NCI-H2107 treated with DMSO at 0.1 percent for 48 hours (cell line): ENCODE measurements around the gene ERC1.
"Not testable (repeated sequence)": the region's sequence is repeated elsewhere in the genome, so short reads cannot be mapped to it uniquely, and the experiment has no call there.

ENCODE experiments used
- DNase-seq: peaks from one replicate; lab custom pipeline; 2025; ENCODE audit not compliant: unreplicated experiment; lab: John Stamatoyannopoulos, UW

Gene ERC1

GRCh38 chr12:1182069-1182468 is 191.0 kb downstream of the ERC1 start:
- no peak for DNase-seq

GRCh38 chr12:1184402-1184801 is 193.4 kb downstream of the ERC1 start:
- no peak for DNase-seq

DNA sequence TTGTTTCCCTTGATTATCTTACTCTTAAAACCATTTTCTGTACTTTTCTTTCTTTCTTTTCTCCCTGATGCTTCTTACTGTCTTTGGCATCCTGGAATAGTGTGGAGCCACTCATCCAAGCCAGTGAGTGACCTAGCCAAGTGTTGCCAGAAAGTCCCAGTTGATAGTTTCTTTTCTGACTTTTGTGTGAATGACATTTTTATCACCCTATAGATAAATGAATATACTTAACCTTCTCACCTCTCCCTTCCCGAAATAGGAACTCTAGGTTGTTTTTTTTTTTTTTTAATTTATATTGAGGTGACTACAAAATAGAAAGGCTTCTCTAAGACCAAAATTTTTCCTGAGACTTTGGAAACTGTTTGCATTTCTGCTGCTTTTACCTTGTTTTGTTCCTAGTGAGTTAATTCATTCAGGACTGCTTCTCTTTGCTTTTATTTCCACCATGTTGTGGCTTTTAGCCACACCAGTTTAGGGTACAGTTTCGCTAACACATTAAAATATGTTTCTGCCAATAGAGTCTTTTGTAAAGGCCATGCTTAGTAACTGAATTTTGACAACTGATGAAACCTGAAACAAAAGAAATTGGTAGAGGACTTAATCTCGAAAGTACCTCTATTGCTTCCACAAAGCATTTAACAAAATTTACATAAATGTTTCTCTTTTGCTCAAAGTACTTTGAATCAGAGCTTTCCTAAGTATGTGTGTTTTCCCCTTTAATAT is 194.6 kb downstream of the ERC1 start:
- DNase-seq: no peak

DNA sequence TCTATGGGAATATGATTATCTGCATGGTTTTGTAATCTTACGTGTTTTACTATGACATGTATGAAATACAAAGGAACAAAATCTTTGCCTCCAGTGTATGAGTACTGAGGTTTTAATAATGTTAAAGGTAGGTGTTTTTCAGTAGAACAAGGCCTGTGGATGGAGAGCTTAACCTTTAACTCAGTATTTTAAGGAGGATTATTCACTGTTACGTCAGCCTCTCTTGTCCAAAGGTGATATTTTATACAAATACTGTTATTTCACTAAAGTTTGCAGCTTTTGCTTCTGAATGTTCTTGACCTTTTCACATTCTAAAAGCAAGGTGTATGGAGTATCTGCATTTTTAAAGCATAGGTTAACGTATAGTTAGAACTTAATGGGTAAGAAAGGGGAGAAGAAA is 195.3 kb downstream of the ERC1 start:
- DNase-seq: no peak

DNA sequence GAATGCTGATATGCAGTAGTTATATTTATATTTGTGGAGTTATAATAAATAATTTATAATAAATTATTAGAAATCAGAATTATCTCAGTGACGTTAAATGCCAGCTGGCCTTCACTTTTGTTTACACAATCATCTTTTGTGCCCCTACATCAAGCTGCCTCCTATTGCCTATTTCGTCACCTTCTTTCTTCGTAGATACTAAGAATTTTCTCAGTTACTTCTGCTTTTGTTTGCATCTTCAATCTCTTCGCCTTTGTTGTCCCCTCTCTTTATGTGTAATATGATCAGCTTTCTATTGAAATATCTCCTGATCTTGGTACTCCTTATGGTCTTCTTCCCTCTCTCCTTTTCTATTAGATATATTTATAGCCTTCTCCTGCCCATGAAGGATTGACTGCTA is 197.0 kb downstream of the ERC1 start:
- DNase-seq: no peak

DNA sequence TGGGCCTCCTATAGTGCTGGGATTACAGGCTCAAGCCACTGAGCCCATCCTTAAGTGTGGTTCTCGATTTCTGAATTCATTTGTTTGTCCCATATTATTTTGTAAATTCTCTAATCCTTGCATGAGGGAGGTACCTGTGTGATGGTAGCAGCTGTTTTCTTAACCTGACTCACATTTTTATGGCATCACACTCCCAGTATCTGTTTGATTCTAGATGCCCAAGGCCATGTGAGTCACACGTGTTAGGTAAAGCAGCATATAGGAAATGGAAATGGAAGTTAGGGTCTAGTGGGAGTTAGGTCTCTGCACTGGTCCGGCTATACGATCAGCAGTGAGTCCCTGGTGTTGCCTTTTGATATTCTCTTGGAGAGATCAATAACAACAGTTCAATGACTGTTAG is 198.1 kb downstream of the ERC1 start:
- DNase-seq: no peak

GRCh38 chr12:1195513-1195912 is 204.5 kb downstream of the ERC1 start:
- no peak for DNase-seq

DNA sequence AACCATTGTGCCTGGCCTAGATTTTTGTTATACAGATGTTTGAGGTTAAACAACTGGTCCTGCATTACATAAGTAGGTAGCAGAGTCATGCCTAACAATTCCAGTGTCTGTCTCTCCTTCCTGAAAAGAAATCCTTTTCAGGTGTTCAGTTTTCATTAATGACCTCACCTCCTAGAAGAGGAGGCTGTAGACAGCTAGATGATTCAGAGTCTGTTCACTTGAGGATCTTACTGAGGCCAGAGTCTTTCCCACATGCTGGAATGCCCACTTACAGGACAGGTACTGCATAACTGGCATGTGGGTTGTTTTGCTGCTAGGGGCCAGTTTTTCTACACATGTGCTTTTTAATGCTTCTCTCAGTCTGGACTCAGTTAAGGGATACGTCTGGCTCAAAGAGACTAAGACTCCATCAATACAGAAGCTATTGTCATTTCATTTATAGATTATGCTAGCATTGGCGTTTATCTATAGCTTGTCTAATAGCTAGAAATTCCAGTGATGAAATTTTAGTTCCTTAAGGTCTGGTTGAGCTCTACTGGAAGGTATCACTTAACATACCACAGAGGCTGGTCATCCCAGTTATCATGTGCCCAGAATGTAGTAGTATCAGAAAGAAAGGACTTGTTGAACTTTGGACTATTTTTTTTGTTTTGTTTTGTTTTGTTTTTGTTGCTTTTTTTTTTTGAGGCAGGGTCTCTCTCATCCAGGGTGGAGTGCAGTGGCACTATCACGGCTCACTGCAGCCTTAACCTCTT is 206.4 kb downstream of the ERC1 start:
- DNase-seq: no peak

DNA sequence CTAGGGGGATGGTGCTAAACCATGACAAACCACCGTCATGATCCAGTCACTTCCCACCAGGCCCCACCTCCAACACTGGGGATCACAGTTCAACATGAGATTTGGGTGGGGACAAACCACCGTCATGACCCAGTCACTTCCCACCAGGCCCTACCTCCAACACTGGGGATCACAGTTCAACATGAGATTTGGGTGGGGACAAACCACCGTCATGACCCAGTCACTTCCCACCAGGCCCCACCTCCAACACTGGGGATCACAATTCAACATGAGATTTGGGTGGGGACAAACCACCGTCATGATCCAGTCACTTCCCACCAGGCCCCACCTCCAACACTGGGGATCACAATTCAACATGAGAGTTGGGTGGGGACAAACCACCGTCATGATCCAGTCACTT is 207.8 kb downstream of the ERC1 start:
- not testable (repeated sequence) for DNase-seq

GRCh38 chr12:1199700-1200099 is 208.7 kb downstream of the ERC1 start:
- no peak for DNase-seq

GRCh38 chr12:1201030-1201429 is 210.0 kb downstream of the ERC1 start:
- no peak for DNase-seq

DNA sequence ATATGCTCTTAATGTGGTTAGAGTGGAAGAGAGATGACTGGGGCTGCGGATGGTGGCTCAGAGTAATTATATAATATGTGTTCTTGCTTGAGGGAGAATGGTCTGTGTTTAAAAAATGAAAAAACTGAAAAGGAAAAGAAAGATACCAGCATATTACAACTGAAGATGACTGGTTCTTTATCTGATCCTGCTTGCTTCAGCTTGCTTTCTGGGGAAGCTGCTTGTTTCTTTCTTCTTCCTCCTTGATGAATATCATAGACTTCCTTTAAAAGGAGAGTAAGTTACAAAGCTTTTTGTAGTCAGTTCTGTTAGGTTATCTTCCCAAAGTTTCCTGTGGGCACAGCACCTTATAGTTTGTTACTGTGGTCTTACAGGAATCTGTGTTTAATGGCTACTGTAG is 210.9 kb downstream of the ERC1 start:
- DNase-seq: no peak

DNA sequence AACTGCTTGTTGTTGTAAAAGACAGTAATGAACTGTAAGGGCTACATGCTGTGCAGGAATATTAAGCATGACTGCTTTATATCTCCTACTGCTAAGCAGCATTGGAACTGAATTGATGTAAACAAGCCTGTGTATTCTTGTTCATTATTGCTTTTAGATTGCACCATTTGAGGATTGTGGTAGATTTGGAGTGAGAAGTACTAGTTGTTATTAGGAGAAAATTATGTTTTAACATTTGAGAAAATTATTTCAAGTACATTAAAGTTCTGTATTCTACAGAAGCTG is 212.7 kb downstream of the ERC1 start:
- DNase-seq: peak; percentile 33

DNA sequence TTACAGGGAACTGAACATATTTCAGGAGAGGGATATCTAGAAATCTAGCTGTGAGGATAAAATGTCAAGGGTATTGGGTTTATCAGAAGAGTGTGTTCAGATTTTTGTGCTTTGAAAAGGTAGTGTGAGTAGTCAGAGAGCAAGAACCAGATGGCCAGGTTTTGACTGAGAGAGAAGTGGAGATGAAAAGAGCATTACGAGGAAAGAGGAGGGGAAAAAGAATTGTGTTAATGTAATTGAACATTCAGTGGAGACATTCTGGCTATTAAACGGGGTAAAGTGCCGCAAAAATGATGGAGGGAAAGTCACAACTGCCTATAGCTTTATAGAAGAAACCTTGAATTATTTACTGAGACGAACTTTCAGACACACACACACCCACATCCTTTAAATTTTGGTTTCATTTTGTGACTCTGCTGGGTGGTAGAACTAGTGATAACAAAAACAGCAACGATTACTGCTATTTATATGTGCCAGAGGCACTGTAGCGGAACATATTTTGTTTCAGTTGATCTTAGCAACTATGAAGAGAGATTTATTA is 213.6 kb downstream of the ERC1 start:
- DNase-seq: peak; percentile 85

DNA sequence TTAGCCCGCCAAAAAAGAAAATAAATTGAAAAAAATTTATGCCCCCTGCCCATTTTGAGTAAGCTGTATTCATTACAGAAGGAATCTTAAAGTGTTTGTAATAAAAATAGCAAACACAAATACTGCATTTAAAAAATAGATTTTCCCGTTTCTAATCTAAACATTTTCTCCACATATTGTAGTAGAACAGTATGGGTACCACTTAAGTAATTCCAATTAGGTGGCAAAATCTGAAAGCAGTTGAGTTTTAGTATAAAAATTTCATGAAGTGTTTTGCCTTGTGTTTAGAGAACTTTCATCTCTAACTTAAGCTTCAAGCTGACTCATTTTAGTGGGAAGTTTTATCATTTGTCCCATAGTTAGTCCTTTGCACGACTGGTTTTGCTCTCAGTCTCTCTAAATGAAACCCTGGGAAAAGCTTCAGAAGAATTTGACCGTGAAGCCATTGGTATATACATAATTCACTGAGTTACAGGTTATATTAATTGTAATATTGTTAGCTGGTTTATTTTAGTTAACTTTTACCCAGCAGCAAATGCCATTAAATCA is 214.6 kb downstream of the ERC1 start:
- DNase-seq: no peak

DNA sequence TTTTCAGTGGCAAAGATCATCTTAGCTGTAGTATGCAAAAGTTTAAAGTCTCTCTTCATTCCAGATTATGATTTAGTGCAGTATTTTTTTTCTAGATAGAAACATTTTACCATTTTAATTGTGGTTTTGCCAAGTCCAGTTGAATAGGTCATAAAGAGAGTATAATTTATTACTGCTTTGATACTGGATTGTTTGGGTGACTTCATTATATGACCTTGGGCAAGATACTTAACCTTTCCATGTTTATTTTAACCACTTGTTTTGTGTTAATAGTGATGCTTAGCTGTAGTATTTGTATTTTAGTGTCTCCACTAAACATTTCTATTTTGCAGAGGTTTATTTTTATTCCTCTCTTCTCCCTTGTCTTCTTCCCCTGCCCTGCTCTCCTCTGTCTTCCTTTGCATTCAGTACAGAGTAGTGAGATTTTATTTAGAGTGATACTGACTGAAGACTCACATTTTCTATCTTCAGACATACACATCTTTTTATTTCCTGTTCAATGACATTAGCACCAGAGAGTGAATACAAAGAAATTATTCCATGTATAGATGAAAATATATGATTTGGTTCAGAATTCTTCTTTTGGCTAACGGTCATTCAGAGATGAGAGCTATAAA is 215.2 kb downstream of the ERC1 start:
- no peak for DNase-seq

DNA sequence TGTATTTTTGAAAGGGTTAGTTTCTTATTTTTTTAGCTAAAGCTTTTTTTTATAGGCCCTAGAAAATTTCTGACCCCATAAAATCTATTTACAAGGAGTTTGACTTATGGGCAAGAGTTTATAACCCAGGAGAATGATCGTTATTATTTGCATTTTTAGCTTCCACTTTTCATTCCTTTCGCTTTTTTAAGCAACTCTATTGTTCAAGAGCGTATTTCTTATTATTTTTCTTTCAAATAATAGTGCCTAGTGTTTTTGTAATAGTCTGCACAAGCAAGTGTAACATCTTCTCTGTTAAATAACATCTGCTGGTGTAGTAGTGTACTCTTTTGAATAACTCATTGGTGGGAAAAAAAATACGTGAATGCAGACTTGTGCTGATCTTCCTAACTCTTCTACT is 216.3 kb downstream of the ERC1 start:
- DNase-seq: no peak

DNA sequence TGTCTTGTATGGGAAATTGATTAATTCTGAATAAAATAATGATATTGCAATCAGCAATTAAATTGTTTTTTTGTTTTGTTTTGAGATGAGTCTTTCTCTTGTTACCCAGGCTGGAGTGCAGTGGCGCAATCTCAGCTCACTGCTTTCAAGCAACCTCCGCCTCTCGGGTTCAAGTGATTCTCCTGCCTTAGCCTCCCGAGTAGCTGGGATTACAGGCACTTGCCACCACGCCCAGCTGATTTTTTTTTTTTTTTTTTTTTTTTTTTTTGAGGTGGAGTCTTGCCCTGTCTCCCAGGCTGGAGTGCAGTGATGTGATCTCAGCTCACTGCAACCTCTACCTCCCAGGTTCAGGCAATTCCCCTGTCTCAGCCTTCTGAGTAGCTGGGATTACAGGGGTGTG is 217.7 kb downstream of the ERC1 start:
- not testable (repeated sequence) for DNase-seq

- no peak for DNase-seq
Measured at GRCh38 chr12:1212526-1212925, 221.5 kb downstream of the ERC1 start.

DNA sequence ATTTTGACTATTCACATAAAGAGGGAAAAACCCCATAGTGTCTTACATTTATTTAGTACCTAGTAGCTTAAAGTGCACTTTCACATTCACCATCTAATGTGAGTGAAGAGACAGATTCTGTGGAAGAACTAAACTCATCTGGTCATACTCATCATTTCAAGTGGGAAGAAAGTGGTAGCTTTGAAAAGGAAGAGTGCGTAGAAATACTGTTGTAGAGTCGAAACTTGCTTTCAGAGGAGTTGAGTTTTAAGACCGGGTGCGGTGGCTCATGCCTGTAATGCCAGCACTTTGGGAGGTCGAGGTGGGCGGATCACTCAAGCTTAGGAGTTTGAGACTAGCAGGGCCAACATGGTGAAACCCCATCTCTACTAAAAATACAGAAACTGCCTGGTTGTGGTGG is 222.2 kb downstream of the ERC1 start:
- DNase-seq: no peak

- DNase-seq: no peak
Measured at GRCh38 chr12:1213618-1214205, 222.7 kb downstream of the ERC1 start.

- DNase-seq: no peak
Measured at GRCh38 chr12:1216560-1216959, 225.5 kb downstream of the ERC1 start.
